GM20000 (cell line): Measurements from ENCODE around the gene TM9SF2.

ENCODE experiments used
- DNase-seq: peaks from one replicate; pipeline ENCODE4 v3.0.0; 2012; ENCODE audit warnings: low spot score
- CTCF ChIP-seq: IDR thresholded peaks from 2 replicates; pipeline ENCODE4 v1.5.1; 2012; ENCODE audit warnings: mild to moderate bottlenecking, control low read depth; ENCODE audit errors: extremely low read depth, missing control alignments

Gene TM9SF2

GRCh38 chr13:99596180-99596579, 94.9 kb downstream of the TM9SF2 start:
- DNase-seq, result no peak
- TF ChIP-seq CTCF, result no peak

- no peak for DNase-seq
Measured at GRCh38 chr13:99600318-99600717, 99.0 kb downstream of the TM9SF2 start.

GRCh38 chr13:99601535-99601934, 100.3 kb downstream of the TM9SF2 start:
- DNase-seq, result no peak
- TF ChIP-seq CTCF, result no peak

More at GRCh38 chr13:99600318-99600717, 99.0 kb downstream of the TM9SF2 start:
- TF ChIP-seq CTCF, result peak; percentile 7

- TF ChIP-seq CTCF, result no peak
- DNase-seq, result no peak
Measured at GRCh38 chr13:99604636-99605035, 103.4 kb downstream of the TM9SF2 start.

GRCh38 chr13:99605420-99606323, 104.4 kb downstream of the TM9SF2 start:
- no peak for TF ChIP-seq CTCF
- peak; percentile 69 for DNase-seq

- no peak for TF ChIP-seq CTCF
- DNase-seq, result peak; percentile 96
Measured at GRCh38 chr13:99606324-99607066, 105.2 kb downstream of the TM9SF2 start, which contains the start of gene CLYBL. Gene CLYBL, plus strand, starts transcription at chr13:99606690.

- TF ChIP-seq CTCF, result no peak
- DNase-seq, result no peak
Measured at GRCh38 chr13:99608345-99608744, 107.1 kb downstream of the TM9SF2 start.
